ENCODE data around the gene FXYD6. TPM values are rescaled to one million over a fixed set of nuclear protein-coding genes. Genes with fewer than 3 reads are reported as not detected.

The FXYD6 gene
- polyA plus RNA-seq, 4 donors: 0.67 to 58.4 (median 22.6) TPM

- H3K27ac ChIP-seq (ENCODE audit: low read depth in 1 of 3, low read length in 2 of 3): no peak overlapping the region
- H3K4me1 ChIP-seq (ENCODE audit: control insufficient read depth in 3 of 3, insufficient read depth in 2 of 3, low read depth in 1 of 3, low read length in 2 of 3): peaks cover 0 to 69% (median 3%) of the 10 kb centered on the region in 3 donors
- no peaks in the 10 kb centered on the region for H3K9me3 ChIP-seq (ENCODE audit: control insufficient read depth in 2 of 2, insufficient read depth in 1 of 2, low read depth in 1 of 2, low read length in 1 of 2)
- H3K27me3 ChIP-seq (ENCODE audit: control insufficient read depth in 3 of 3, insufficient read depth in 3 of 3, low read length in 3 of 3): no peaks in the 10 kb centered on the region
- no peak for DNase-seq
- 62 to 74% (median 70%) methylated on average over 3 of the region's 3 CpGs for WGBS, 3 donors
- H3K4me3 ChIP-seq (ENCODE audit: low read depth in 1 of 3, low read length in 3 of 3): no peak overlapping the region
- peaks cover 0 to 3% (median 0%) of the 10 kb centered on the region in 3 donors for H3K36me3 ChIP-seq (ENCODE audit: control insufficient read depth in 3 of 3, insufficient read depth in 2 of 3, low read depth in 1 of 3, low read length in 3 of 3)
- no peak for FAIRE-seq
Measured at GRCh38 chr11:117826832-117827231, 49.6 kb downstream of the FXYD6 start.

GRCh38 chr11:117826190-117826570, 50.3 kb downstream of the FXYD6 start:
- no peaks in the 10 kb centered on the region for H3K9me3 ChIP-seq (ENCODE audit: control insufficient read depth in 2 of 2, insufficient read depth in 1 of 2, low read depth in 1 of 2, low read length in 1 of 2)
- H3K4me1 ChIP-seq (ENCODE audit: control insufficient read depth in 3 of 3, insufficient read depth in 2 of 3, low read depth in 1 of 3, low read length in 2 of 3): peaks cover 0 to 63% (median 3%) of the 10 kb centered on the region in 3 donors
- H3K4me3 ChIP-seq (ENCODE audit: low read depth in 1 of 3, low read length in 3 of 3): no peak overlapping the region
- FAIRE-seq (no peak), DNase-seq (no peak)
- 49 to 72% (median 62%) methylated on average over 10 of the region's 10 CpGs for WGBS, 3 donors
- no peaks in the 10 kb centered on the region for H3K27me3 ChIP-seq (ENCODE audit: control insufficient read depth in 3 of 3, insufficient read depth in 3 of 3, low read length in 3 of 3)
- peaks cover 0 to 3% (median 0%) of the 10 kb centered on the region in 3 donors for H3K36me3 ChIP-seq (ENCODE audit: control insufficient read depth in 3 of 3, insufficient read depth in 2 of 3, low read depth in 1 of 3, low read length in 3 of 3)
- H3K27ac ChIP-seq (ENCODE audit: low read depth in 1 of 3, low read length in 2 of 3): no peak overlapping the region

DNA sequence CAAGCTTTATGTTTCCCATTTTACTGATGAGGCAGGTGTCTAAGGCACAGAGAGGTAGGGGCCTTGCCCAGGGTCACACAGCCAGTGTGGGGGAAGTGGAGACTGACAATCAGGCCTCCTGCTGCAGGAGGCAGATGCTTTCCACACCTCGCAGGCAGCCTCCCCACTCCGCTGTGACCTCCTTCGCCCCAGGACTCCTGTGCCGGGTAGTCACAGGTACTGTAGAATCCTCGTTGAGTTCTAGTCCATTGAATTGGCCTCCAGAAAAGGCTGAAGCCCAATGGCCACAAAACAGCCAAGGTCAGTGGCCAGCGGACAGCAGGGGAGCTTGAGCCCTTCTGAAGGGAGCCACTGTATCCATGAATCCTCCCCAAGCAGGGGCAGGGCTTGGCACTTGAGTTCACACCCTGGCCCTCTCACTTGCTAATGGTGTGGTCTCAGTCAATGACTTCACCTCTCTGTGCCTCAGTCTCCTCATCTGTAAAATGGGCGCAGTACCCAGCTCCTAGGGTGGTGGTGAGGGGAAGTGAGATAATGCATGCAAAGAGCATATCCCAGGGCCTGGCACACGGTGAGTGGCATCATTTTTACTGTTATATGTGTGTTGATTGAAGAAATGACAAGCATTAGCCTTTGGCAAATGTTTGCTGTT, 50.8 kb downstream of the FXYD6 start:
- peaks cover 0 to 3% (median 0%) of the 10 kb centered on the region in 3 donors for H3K36me3 ChIP-seq (ENCODE audit: control insufficient read depth in 3 of 3, insufficient read depth in 2 of 3, low read depth in 1 of 3, low read length in 3 of 3)
- no peaks in the 10 kb centered on the region for H3K9me3 ChIP-seq (ENCODE audit: control insufficient read depth in 2 of 2, insufficient read depth in 1 of 2, low read depth in 1 of 2, low read length in 1 of 2)
- H3K27ac ChIP-seq (ENCODE audit: low read depth in 1 of 3, low read length in 2 of 3): no peak overlapping the region
- DNase-seq (no peak), FAIRE-seq (no peak)
- peaks cover 0 to 58% (median 3%) of the 10 kb centered on the region in 3 donors for H3K4me1 ChIP-seq (ENCODE audit: control insufficient read depth in 3 of 3, insufficient read depth in 2 of 3, low read depth in 1 of 3, low read length in 2 of 3)
- WGBS, 3 donors: 79 to 92% (median 90%) methylated on average over 8 of the region's 8 CpGs
- no peak overlapping the region for H3K4me3 ChIP-seq (ENCODE audit: low read depth in 1 of 3, low read length in 3 of 3)
- no peaks in the 10 kb centered on the region for H3K27me3 ChIP-seq (ENCODE audit: control insufficient read depth in 3 of 3, insufficient read depth in 3 of 3, low read length in 3 of 3)

- H3K27ac ChIP-seq (ENCODE audit: low read depth in 1 of 3, low read length in 2 of 3): peak within 1 kb of the TSS; percentile 34 to 79 (median 42)
- no peaks in the 10 kb centered on the region for H3K27me3 ChIP-seq (ENCODE audit: control insufficient read depth in 3 of 3, insufficient read depth in 3 of 3, low read length in 3 of 3)
- H3K36me3 ChIP-seq (ENCODE audit: control insufficient read depth in 3 of 3, insufficient read depth in 2 of 3, low read depth in 1 of 3, low read length in 3 of 3): peaks cover 0 to 4% (median 0%) of the 10 kb centered on the region in 3 donors
- 45 to 59% (median 48%) methylated on average over 20 to 22 of the region's 22 CpGs for WGBS, 3 donors
- DNase-seq (no peak), FAIRE-seq (no peak)
- H3K4me3 ChIP-seq (ENCODE audit: low read depth in 1 of 3, low read length in 3 of 3): no peak within 1 kb of the TSS
- H3K9me3 ChIP-seq (ENCODE audit: control insufficient read depth in 2 of 2, insufficient read depth in 1 of 2, low read depth in 1 of 2, low read length in 1 of 2): no peaks in the 10 kb centered on the region
- H3K4me1 ChIP-seq (ENCODE audit: control insufficient read depth in 3 of 3, insufficient read depth in 2 of 3, low read depth in 1 of 3, low read length in 2 of 3): peaks cover 0 to 58% (median 3%) of the 10 kb centered on the region in 3 donors
Measured at GRCh38 chr11:117824571-117825537, 51.6 kb downstream of the FXYD6 start, which contains the start of gene FXYD2. FXYD2 (minus strand) TSS chr11:117824744; CDS start chr11:117824678, 66 bp downstream.

- H3K27ac ChIP-seq (ENCODE audit: low read depth in 1 of 3, low read length in 2 of 3): peak overlapping the region; percentile 34 to 79 (median 42)
- peaks cover 0 to 6% (median 0%) of the 10 kb centered on the region in 3 donors for H3K36me3 ChIP-seq (ENCODE audit: control insufficient read depth in 3 of 3, insufficient read depth in 2 of 3, low read depth in 1 of 3, low read length in 3 of 3)
- no peak for DNase-seq
- H3K4me3 ChIP-seq (ENCODE audit: low read depth in 1 of 3, low read length in 3 of 3): no peak overlapping the region
- no peaks in the 10 kb centered on the region for H3K27me3 ChIP-seq (ENCODE audit: control insufficient read depth in 3 of 3, insufficient read depth in 3 of 3, low read length in 3 of 3)
- peaks cover 0 to 63% (median 7%) of the 10 kb centered on the region in 3 donors for H3K4me1 ChIP-seq (ENCODE audit: control insufficient read depth in 3 of 3, insufficient read depth in 2 of 3, low read depth in 1 of 3, low read length in 2 of 3)
- 48 to 69% (median 57%) methylated on average over 13 of the region's 13 CpGs for WGBS, 3 donors
- no peak for FAIRE-seq
- H3K9me3 ChIP-seq (ENCODE audit: control insufficient read depth in 2 of 2, insufficient read depth in 1 of 2, low read depth in 1 of 2, low read length in 1 of 2): no peaks in the 10 kb centered on the region
Measured at GRCh38 chr11:117823946-117824420, 52.5 kb downstream of the FXYD6 start.

- DNase-seq (no peak), FAIRE-seq (no peak)
- WGBS, 3 donors: 58 to 78% (median 71%) methylated on average over 18 of the region's 18 CpGs
- H3K4me3 ChIP-seq (ENCODE audit: low read depth in 1 of 3, low read length in 3 of 3): no peak overlapping the region
- H3K27ac ChIP-seq (ENCODE audit: low read depth in 1 of 3, low read length in 2 of 3): peak overlapping the region; percentile 34 to 79 (median 42)
- no peaks in the 10 kb centered on the region for H3K9me3 ChIP-seq (ENCODE audit: control insufficient read depth in 2 of 2, insufficient read depth in 1 of 2, low read depth in 1 of 2, low read length in 1 of 2)
- H3K4me1 ChIP-seq (ENCODE audit: control insufficient read depth in 3 of 3, insufficient read depth in 2 of 3, low read depth in 1 of 3, low read length in 2 of 3): peaks cover 0 to 61% (median 4%) of the 10 kb centered on the region in 3 donors
- H3K27me3 ChIP-seq (ENCODE audit: control insufficient read depth in 3 of 3, insufficient read depth in 3 of 3, low read length in 3 of 3): no peaks in the 10 kb centered on the region
- peaks cover 0 to 6% (median 0%) of the 10 kb centered on the region in 3 donors for H3K36me3 ChIP-seq (ENCODE audit: control insufficient read depth in 3 of 3, insufficient read depth in 2 of 3, low read depth in 1 of 3, low read length in 3 of 3)
Measured at GRCh38 chr11:117823294-117823945, 53.0 kb downstream of the FXYD6 start.

DNA sequence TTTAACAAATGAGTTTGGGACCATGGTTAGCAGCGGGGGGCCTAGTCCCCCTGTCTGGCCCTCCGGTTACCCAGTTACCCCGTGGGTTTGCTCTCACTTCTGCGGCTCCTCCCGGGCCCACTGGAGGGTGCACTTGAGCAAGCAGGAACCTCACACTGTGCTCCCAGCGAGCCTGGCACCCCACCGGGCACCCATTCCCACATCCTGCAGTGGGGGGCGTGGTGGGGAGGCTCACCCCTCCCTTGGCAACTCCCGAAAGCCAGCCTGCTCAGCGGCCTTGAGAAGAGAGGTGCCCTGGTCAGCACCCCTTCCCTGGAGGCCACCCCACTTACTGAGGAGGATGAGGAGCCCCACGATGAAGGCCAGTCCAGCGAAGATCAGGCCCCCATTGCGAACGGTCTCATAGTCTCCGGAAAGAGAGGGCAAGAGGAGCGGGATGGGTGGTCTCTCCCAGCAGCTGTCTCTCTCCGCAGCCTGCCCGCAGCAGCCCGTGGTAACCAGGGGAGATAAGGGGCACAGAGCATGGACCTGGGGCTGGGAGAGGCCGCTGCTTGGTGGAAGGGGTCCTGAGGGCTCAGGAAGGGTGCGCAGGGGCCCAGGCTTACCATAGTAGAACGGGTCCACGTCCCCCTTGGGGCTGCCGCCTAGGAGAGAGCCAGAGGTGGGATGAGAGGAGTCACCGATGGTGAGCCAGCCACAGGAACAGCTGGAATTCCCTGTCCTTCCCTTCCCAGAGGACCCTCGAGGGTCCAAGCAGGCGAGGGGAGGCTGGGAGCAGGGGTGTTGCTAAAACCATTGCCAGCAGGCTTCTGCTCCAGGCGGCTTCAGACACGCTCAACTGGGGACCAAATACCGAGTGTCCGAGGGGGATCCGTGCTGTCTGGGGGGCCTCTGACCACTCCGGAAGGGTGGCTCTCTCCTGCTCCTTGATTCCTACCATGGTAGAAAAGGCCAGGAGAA, 54.1 kb downstream of the FXYD6 start:
- WGBS, 3 donors: 62 to 66% (median 62%) methylated on average over 33 of the region's 33 CpGs
- H3K4me3 ChIP-seq (ENCODE audit: low read depth in 1 of 3, low read length in 3 of 3): no peak overlapping the region
- FAIRE-seq (no peak), DNase-seq (peak; percentile 45 to 60)
- H3K36me3 ChIP-seq (ENCODE audit: control insufficient read depth in 3 of 3, insufficient read depth in 2 of 3, low read depth in 1 of 3, low read length in 3 of 3): peaks cover 0 to 6% (median 0%) of the 10 kb centered on the region in 3 donors
- no peaks in the 10 kb centered on the region for H3K27me3 ChIP-seq (ENCODE audit: control insufficient read depth in 3 of 3, insufficient read depth in 3 of 3, low read length in 3 of 3)
- H3K9me3 ChIP-seq (ENCODE audit: control insufficient read depth in 2 of 2, insufficient read depth in 1 of 2, low read depth in 1 of 2, low read length in 1 of 2): no peaks in the 10 kb centered on the region
- H3K27ac ChIP-seq (ENCODE audit: low read depth in 1 of 3, low read length in 2 of 3): no peak overlapping the region
- H3K4me1 ChIP-seq (ENCODE audit: control insufficient read depth in 3 of 3, insufficient read depth in 2 of 3, low read depth in 1 of 3, low read length in 2 of 3): peaks cover 0 to 66% (median 4%) of the 10 kb centered on the region in 3 donors

Measured in small intestine (tissue), 7 donors.